ENCODE measurements around the gene POMZP3.
"Not testable (repeated sequence)": the region's sequence is repeated elsewhere in the genome, so short reads cannot be mapped to it uniquely, and the experiment has no call there.

POMZP3 gene

DNA sequence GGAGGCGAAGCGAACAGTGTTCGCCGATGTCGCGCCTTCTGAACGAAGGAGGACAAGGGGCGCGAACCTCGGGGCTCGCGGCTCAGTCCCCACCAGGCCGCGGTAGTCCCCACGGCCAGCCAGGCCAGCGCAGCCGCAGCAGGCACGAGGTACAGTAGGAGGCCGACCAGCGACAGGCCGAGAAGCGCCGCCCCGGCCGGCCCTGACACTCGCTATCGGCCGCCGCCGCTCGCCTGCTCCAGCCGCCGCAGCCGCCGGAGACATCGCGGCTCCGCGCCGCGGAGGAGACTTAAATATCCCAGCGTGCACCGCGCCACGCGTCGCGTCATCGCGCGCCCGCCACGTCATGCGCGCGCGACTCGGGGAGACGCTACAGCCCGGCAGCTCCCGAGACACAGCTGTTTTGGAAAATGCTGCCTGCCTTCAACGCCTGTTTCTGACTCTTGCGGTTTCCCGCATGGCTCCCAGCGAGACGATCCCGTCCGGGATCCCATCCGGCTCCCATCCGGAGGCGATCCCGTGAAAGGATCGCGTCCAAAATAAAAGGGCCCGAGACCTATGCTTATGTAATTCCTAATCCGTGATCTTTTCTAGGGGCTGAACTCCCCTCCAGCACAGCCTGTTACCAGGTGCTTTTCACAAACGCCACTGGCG is at the start of gene POMZP3:
TSS of gene POMZP3 (minus strand) at position 291 of the 654 bp plus-strand sequence. CDS start 1,215 bp downstream, outside the sequence.
- H3K4me3 ChIP-seq (replicated peaks in 1 of 2; ENCODE audit: low read depth in 2 of 2, low read length in 2 of 2): peak within 1 kb of the TSS; percentile 51 to 58
- DNase-seq (ENCODE audit: low read depth in 2 of 2): peak; percentile 18 to 33

- DNase-seq (ENCODE audit: low read depth in 2 of 2); H3K4me3 ChIP-seq (replicated peaks in 1 of 2; ENCODE audit: low read depth in 2 of 2, low read length in 2 of 2): not testable (repeated sequence)
Measured at GRCh38 chr7:76675783-76676182, 48.7 kb upstream of the POMZP3 start.

DNA sequence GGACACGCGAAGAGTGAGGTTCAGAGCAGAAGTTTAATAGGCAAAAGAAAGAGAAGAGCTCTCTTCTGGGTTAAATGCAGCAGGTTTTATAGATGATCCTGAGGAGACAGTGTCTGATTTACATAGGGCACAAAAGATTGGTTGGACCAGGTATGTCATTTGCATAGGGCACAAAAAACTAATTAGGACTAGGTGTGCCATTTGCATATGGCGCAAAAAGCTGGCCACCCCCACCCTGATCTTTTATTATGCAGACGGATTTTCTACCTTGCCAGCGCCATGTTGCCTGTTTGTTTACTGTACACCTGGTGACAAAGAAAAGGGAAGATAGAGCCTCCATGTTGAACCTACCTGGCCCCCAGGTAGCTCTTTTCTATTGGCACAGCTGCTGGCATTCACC is 46.3 kb upstream of the POMZP3 start:
- H3K4me3 ChIP-seq (replicated peaks in 1 of 2; ENCODE audit: low read depth in 2 of 2, low read length in 2 of 2); DNase-seq (ENCODE audit: low read depth in 2 of 2): not testable (repeated sequence)

DNA sequence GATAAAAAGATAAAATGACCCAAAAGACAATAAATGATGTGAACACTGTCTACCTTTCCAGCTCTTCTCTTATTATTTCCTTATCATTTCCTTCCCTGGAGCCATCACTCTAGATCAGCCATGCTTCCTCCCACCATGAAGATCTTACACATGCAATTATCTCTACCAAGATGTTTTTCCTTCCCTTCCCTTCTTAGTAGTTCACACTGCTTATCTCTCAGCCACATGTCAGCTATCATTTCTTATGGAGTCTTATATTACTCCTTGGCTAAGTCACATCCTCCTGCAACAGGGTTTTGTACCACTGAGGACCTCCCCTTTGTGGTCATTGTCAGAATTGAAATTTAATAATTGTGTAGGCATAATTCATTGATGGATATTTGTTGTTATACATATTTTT is 32.1 kb upstream of the POMZP3 start:
- not testable (repeated sequence) for DNase-seq (ENCODE audit: low read depth in 2 of 2); H3K4me3 ChIP-seq (replicated peaks in 1 of 2; ENCODE audit: low read depth in 2 of 2, low read length in 2 of 2)

DNA sequence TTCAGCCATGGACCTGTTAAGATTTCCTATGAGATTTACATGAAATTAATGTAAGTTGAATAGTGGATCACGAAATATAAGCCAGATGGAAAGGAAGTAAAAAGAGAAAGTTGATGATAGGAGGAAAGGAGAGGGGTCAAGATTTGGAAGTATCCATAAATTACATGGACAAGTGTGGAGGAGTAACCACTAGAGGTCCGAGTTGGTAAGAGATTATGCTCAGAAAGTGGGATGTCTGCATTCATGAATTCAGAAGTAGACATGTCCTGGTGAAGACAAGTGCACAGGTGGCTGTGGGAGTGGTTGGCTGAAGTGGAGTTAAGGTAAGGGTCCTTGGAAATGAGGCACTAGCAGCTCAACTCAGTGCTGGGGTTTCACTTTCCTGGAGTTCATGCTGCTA is 29.3 kb upstream of the POMZP3 start:
- peak in 1 of 2 donors; percentile 1 for DNase-seq (ENCODE audit: low read depth in 2 of 2)

DNA sequence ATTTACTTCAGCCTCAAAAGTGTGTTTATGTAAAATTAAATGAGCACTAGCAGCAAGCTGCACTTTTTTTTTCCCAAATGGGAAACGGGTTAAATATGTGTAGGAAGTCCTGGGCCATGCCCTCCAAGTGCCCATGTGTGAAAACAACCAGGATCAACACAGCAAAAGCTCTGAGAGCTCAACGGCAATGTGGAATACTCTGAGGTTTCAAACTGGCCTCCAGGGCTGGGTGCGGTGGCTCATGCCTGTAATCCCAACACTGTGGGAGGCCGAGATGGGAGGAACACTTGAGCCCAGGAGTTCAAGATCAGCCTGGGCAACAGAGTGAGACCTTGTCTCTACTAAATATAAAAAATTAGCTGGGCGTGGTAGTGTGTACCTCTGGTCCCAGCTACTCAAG is 15.5 kb upstream of the POMZP3 start:
- DNase-seq (ENCODE audit: low read depth in 2 of 2); H3K4me3 ChIP-seq (replicated peaks in 1 of 2; ENCODE audit: low read depth in 2 of 2, low read length in 2 of 2): not testable (repeated sequence)

More for the DNA sequence above, 29.3 kb upstream of the POMZP3 start:
- not testable (repeated sequence) for H3K4me3 ChIP-seq (replicated peaks in 1 of 2; ENCODE audit: low read depth in 2 of 2, low read length in 2 of 2)

DNA sequence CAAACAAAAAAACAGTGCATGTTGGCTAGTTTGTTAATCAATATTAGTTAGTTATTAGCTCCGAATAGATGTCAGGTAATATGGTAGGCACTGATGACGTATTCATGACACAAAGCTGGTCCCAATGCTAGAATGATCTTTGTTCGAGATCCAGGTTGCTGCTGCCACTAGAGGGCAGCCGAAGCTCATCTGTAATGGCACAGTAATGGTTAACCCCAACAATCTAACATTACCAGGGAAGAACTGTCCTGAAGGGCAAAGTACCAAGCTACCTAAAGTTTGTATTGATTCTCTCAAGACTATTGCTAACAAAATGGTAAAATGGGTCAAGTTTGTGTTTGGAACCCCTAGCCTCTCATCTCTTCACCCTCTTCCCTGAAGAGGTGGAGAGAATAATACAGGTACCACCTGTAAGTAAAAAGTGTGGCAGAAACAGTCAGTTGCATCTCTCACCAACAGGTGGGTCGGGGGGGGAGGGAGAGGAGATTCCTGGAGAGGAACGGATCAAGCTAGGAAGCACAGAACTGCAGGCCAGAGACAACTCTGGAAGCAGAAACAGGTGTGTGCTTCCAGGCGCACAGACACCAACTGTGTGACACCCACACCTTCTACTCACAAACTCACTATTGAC is 10.1 kb upstream of the POMZP3 start:
- TF ChIP-seq CTCF (IDR thresholded peaks at IDR 0.05; ENCODE audit: low read depth, low read length): peak; percentile 29
- DNase-seq (ENCODE audit: low read depth in 2 of 2): peak; percentile 1 to 17
- not testable (repeated sequence) for H3K4me3 ChIP-seq (replicated peaks in 1 of 2; ENCODE audit: low read depth in 2 of 2, low read length in 2 of 2)

GRCh38 chr7:76626581-76626980 is 498 bp downstream of the POMZP3 start:
- peak in 1 of 2 donors; percentile 5 for DNase-seq (ENCODE audit: low read depth in 2 of 2)
- H3K4me3 ChIP-seq (replicated peaks in 1 of 2; ENCODE audit: low read depth in 2 of 2, low read length in 2 of 2): peak overlapping the region; percentile 51 to 56

DNA sequence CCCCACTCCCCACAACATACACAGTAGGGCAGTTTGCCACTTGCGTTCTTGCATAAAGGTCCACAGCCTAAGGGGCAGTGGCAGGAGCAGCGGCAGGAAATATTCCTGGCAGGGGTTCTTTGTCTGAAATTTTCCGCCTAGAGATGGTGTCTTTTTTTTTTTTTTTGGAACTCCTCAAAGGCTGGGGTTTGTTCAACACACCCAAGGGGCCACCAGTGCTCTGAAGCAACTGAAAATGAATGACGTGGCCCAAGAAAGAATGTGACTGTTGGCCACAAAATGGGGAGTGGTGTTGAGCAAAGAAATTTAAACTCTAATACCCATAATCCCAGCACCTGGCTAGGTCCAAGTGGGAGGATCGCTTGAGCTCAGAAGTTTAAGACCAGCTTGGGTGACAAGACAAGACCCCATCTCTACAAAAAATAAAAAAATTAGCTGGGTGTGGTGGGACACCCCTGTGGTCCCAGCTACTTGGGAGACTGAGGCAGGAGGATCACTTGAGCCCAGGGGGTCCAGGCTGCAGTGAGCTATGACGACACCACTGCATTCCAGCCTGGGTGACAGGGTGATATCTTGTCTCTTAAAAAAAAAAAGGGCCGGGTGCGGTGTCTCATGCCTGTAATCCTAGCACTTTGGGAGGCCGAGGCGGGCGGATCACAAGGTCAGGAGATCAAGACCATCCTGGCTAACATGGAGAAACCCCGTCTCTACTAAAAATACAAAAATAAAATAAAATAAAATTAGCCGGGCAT is 7.5 kb downstream of the POMZP3 start:
- H3K4me3 ChIP-seq (replicated peaks in 1 of 2; ENCODE audit: low read depth in 2 of 2, low read length in 2 of 2); DNase-seq (ENCODE audit: low read depth in 2 of 2): not testable (repeated sequence)

DNA sequence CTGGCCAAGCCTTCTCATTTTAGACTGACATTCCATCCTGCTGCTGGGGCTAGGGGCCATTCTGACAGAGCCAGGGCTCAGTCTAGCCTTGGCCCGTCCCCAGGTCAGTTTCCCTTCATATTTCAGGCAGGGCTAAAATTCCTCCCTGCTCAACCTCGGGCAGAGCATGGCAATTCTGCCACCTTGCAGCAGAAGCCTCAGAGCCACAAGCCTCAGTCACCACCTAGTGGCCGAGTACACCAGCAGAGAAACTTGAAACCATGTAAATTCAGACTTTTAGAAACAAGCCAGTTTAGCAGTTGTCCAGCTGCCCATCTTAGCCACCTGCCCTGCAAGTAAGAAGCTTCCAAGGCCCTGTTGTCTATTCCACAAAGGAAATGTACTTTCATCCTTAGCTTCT is 13.3 kb downstream of the POMZP3 start:
- not testable (repeated sequence) for H3K4me3 ChIP-seq (replicated peaks in 1 of 2; ENCODE audit: low read depth in 2 of 2, low read length in 2 of 2)
- DNase-seq (ENCODE audit: low read depth in 2 of 2): peak in 1 of 2 donors; percentile 69

GRCh38 chr7:76612232-76612631 is 14.8 kb downstream of the POMZP3 start:
- not testable (repeated sequence) for H3K4me3 ChIP-seq (replicated peaks in 1 of 2; ENCODE audit: low read depth in 2 of 2, low read length in 2 of 2); DNase-seq (ENCODE audit: low read depth in 2 of 2)

DNA sequence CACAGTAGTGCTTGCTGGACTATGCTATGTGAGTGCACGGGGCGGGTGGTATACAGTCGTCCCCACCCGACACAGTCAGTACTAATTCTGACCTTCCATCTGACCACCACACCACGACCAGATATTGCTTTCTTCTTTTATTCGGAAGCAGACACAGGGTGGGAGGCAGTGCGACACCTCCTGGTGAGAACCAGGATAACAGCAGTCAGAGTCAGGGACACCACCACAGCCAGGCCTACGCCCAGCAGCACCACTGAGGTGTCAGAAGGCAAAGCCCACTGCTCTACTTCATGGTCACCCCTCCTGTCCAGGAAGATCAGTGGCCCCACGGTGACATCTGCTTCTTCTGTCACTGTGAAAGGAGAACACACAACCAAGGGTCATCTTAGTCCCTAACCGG is 17.2 kb downstream of the POMZP3 start:
- H3K4me3 ChIP-seq (replicated peaks in 1 of 2; ENCODE audit: low read depth in 2 of 2, low read length in 2 of 2); DNase-seq (ENCODE audit: low read depth in 2 of 2): not testable (repeated sequence)

- H3K4me3 ChIP-seq (replicated peaks in 1 of 2; ENCODE audit: low read depth in 2 of 2, low read length in 2 of 2); DNase-seq (ENCODE audit: low read depth in 2 of 2): not testable (repeated sequence)
Measured at GRCh38 chr7:76608469-76608868, 18.6 kb downstream of the POMZP3 start.

GRCh38 chr7:76606027-76606426 is 21.1 kb downstream of the POMZP3 start:
- DNase-seq (ENCODE audit: low read depth in 2 of 2): peak; percentile 92 to 94

GRCh38 chr7:76600650-76601049 is 26.4 kb downstream of the POMZP3 start:
- H3K4me3 ChIP-seq (replicated peaks in 1 of 2; ENCODE audit: low read depth in 2 of 2, low read length in 2 of 2); DNase-seq (ENCODE audit: low read depth in 2 of 2): not testable (repeated sequence)

More at GRCh38 chr7:76606027-76606426, 21.1 kb downstream of the POMZP3 start:
- not testable (repeated sequence) for H3K4me3 ChIP-seq (replicated peaks in 1 of 2; ENCODE audit: low read depth in 2 of 2, low read length in 2 of 2)

GRCh38 chr7:76600116-76600482 is 27.0 kb downstream of the POMZP3 start:
- DNase-seq (ENCODE audit: low read depth in 2 of 2); H3K4me3 ChIP-seq (replicated peaks in 1 of 2; ENCODE audit: low read depth in 2 of 2, low read length in 2 of 2): not testable (repeated sequence)

GRCh38 chr7:76598590-76599264 is 28.4 kb downstream of the POMZP3 start:
- DNase-seq (ENCODE audit: low read depth in 2 of 2): not testable (repeated sequence)

More at GRCh38 chr7:76598590-76599264, 28.4 kb downstream of the POMZP3 start:
- not testable (repeated sequence) for H3K4me3 ChIP-seq (replicated peaks in 1 of 2; ENCODE audit: low read depth in 2 of 2, low read length in 2 of 2)
